H1 (cell line): ENCODE data around the gene FTHL17. TPM values are rescaled to one million over a fixed set of nuclear protein-coding genes. Genes with fewer than 3 reads are reported as not detected.

Experiments used
- CTCF ChIA-PET: fragments of 300-600 bp; sonication (Branson Sonifier 250); formaldehyde crosslinking; loops from one replicate; lab custom pipeline; 2021; ENCODE audit not compliant: partially characterized antibody; lab: Charles Lee
- POLR2A ChIA-PET: fragments of 300-600 bp; sonication (Branson Sonifier 250); formaldehyde crosslinking; loops from one replicate; lab custom pipeline; 2021; ENCODE audit warnings: inconsistent platforms; ENCODE audit not compliant: partially characterized antibody; lab: Charles Lee
- DNase-seq, 2 experiments: peaks; one replicate each; pipeline versions ENCODE4 v3.0.0 to v3.0.0-alpha.2; 2010 to 2022; ENCODE audit warnings: low spot score in 2 of 2, low read depth in 1 of 2, mixed read lengths in 1 of 2
- FAIRE-seq: peaks from 2 replicates; lab custom pipeline; 2011; peaks lifted over from hg19 to GRCh38; lab: Jason Lieb, UNC
- H2AFZ ChIP-seq: 2 replicates; pipeline ENCODE4 v1.8.1; 2012; ENCODE audit warnings: low read length, inconsistent platforms
- H2AK5ac ChIP-seq: 2 replicates; pipeline ENCODE4 v1.6.1; 2013; ENCODE audit warnings: low read depth, low read length
- H2BK120ac ChIP-seq: replicated peaks from 2 replicates; pipeline ENCODE3; 2013; ENCODE audit warnings: low read depth, low read length, inconsistent platforms
- H2BK12ac ChIP-seq: 2 replicates; pipeline ENCODE4 v1.6.1; 2013; ENCODE audit warnings: low read depth, low read length
- H2BK15ac ChIP-seq: 2 replicates; pipeline ENCODE4 v1.6.1; 2013; ENCODE audit warnings: low read length
- H2BK20ac ChIP-seq: 2 replicates; pipeline ENCODE4 v1.6.1; 2013; ENCODE audit warnings: low read length
- H2BK5ac ChIP-seq: 2 replicates; pipeline ENCODE4 v1.6.1; 2013; ENCODE audit warnings: low read depth, low read length
- H3K14ac ChIP-seq: 2 replicates; pipeline ENCODE4 v1.6.1; 2013; ENCODE audit warnings: inconsistent platforms; ENCODE audit not compliant: insufficient read length
- H3K18ac ChIP-seq: 2 replicates; pipeline ENCODE4 v1.6.1; 2013; ENCODE audit warnings: low read length; ENCODE audit errors: extremely low read depth
- H3K23ac ChIP-seq: 2 replicates; pipeline ENCODE4 v1.6.1; 2013; ENCODE audit warnings: inconsistent platforms; ENCODE audit not compliant: insufficient read length
- H3K23me2 ChIP-seq: 2 replicates; pipeline ENCODE4 v1.6.1; 2013; ENCODE audit warnings: low read depth, low read length
- H3K27ac ChIP-seq: 2 replicates; pipeline ENCODE4 v1.6.1; 2011; ENCODE audit warnings: low read depth, low read length, inconsistent platforms
- H3K27me3 ChIP-seq, 4 experiments: replicated peaks in 1 of 4; 1 replicate in 1 of 4; 2 replicates in 3 of 4; pipeline versions ENCODE4 v1.6.1 to v1.8.1; 2011 to 2013; ENCODE audit warnings: low read length in 3 of 4, mild to moderate bottlenecking in 3 of 4, inconsistent platforms in 2 of 4, mixed read lengths in 2 of 4, moderate library complexity in 1 of 4; ENCODE audit not compliant: control insufficient read depth in 3 of 4, insufficient read depth in 3 of 4; ENCODE audit errors: extremely low read depth in 1 of 4
- H3K36me3 ChIP-seq, 4 experiments: 2 replicates each; pipeline versions ENCODE4 v1.6.1 to v1.8.1; 2011 to 2013; ENCODE audit warnings: mild to moderate bottlenecking in 4 of 4, low read length in 3 of 4, moderate library complexity in 2 of 4, control low read depth in 1 of 4, inconsistent platforms in 1 of 4; ENCODE audit not compliant: insufficient read depth in 4 of 4, control insufficient read depth in 2 of 4
- H3K4ac ChIP-seq: replicated peaks from 2 replicates; pipeline ENCODE3; 2013; ENCODE audit warnings: low read length, low read depth, mixed read lengths, inconsistent platforms; ENCODE audit not compliant: insufficient read length
- H3K4me1 ChIP-seq, 4 experiments: replicated peaks in 1 of 4; 1 replicate in 1 of 4; 2 replicates in 3 of 4; pipeline versions ENCODE4 v1.6.1 to v1.8.1; 2011 to 2013; ENCODE audit warnings: low read length in 3 of 4, inconsistent platforms in 2 of 4, mixed read lengths in 1 of 4; ENCODE audit not compliant: insufficient read depth in 4 of 4, control insufficient read depth in 3 of 4
- H3K4me2 ChIP-seq, 2 experiments: 2 replicates each; pipeline versions ENCODE4 v1.6.1 to v1.8.1; 2011 to 2013; ENCODE audit warnings: low read depth in 2 of 2, low read length in 2 of 2, control low read depth in 1 of 2, inconsistent platforms in 1 of 2, mild to moderate bottlenecking in 1 of 2; ENCODE audit not compliant: insufficient read depth in 1 of 2
- H3K4me3 ChIP-seq, 4 experiments: fragments of 200-600, 300-600 bp in 1 of 4; sonication (generic), shearing (Covaris generic), sonication (Bioruptor Twin) in 1 of 4; 2 replicates each; pipeline versions ENCODE4 v1.5.1 to v1.8.1; 2011 to 2016; ENCODE audit warnings: low read length in 4 of 4, low read depth in 3 of 4, control low read depth in 2 of 4, inconsistent platforms in 2 of 4, mild to moderate bottlenecking in 2 of 4, mixed read lengths in 1 of 4, moderate library complexity in 1 of 4; ENCODE audit not compliant: insufficient read depth in 2 of 4; ENCODE audit errors: extremely low read depth in 1 of 4
- H3K56ac ChIP-seq: replicated peaks from 2 replicates; pipeline ENCODE3; 2013; ENCODE audit warnings: low read depth, mild to moderate bottlenecking, mixed read lengths, low read length, inconsistent platforms; ENCODE audit not compliant: insufficient read length
- H3K79me1 ChIP-seq: 2 replicates; pipeline ENCODE4 v1.6.1; 2013; ENCODE audit warnings: low read depth, low read length, control low read depth
- H3K79me2 ChIP-seq, 2 experiments: 2 replicates each; pipeline versions ENCODE4 v1.6.1 to v1.8.1; 2012 to 2013; ENCODE audit warnings: low read length in 2 of 2, mild to moderate bottlenecking in 2 of 2, inconsistent platforms in 1 of 2; ENCODE audit not compliant: insufficient read depth in 2 of 2, control insufficient read depth in 1 of 2
- H3K9ac ChIP-seq, 4 experiments: replicated peaks in 1 of 4; 1 replicate in 1 of 4; 2 replicates in 3 of 4; pipeline versions ENCODE4 v1.6.1 to v1.8.1; 2011 to 2013; ENCODE audit warnings: low read depth in 3 of 4, low read length in 3 of 4, control low read depth in 2 of 4, mild to moderate bottlenecking in 2 of 4, moderate library complexity in 2 of 4, inconsistent platforms in 1 of 4; ENCODE audit errors: extremely low read depth in 1 of 4
- H3K9me3 ChIP-seq, 2 experiments: 2 replicates each; pipeline versions ENCODE4 v1.6.1 to v1.8.1; 2012 to 2013; ENCODE audit warnings: mild to moderate bottlenecking in 2 of 2, moderate library complexity in 2 of 2, control low read depth in 1 of 2, inconsistent platforms in 1 of 2, low read depth in 1 of 2, low read length in 1 of 2, mixed read lengths in 1 of 2; ENCODE audit not compliant: insufficient read depth in 2 of 2
- H4K20me1 ChIP-seq, 2 experiments: replicated peaks in 1 of 2; 2 replicates each; pipeline versions ENCODE3 to v1.8.1; 2011 to 2013; ENCODE audit warnings: inconsistent platforms in 2 of 2, low read length in 2 of 2, mild to moderate bottlenecking in 1 of 2; ENCODE audit not compliant: insufficient read depth in 2 of 2, control insufficient read depth in 1 of 2
- H4K5ac ChIP-seq: 2 replicates; pipeline ENCODE4 v1.6.1; 2013; ENCODE audit warnings: low read length, low read depth, mixed read lengths, inconsistent platforms; ENCODE audit not compliant: insufficient read length
- H4K8ac ChIP-seq: 2 replicates; pipeline ENCODE4 v1.8.0; 2013; ENCODE audit warnings: mild to moderate bottlenecking, moderate library complexity, low read length, inconsistent platforms; ENCODE audit not compliant: insufficient read depth; ENCODE audit errors: extremely low read depth
- H4K91ac ChIP-seq: replicated peaks from 2 replicates; pipeline ENCODE3; 2013; ENCODE audit warnings: low read length, mixed read lengths, inconsistent platforms; ENCODE audit not compliant: insufficient read length
- NRF1 ChIP-seq: IDR thresholded peaks from 2 replicates; pipeline ENCODE4 v1.6.1; 2011; ENCODE audit warnings: mild to moderate bottlenecking, low read depth, low read length, improper control_type of control experiment
- POU5F1 ChIP-seq: IDR thresholded peaks from 2 replicates; pipeline ENCODE4 v1.6.1; 2011; ENCODE audit warnings: low read depth, mild to moderate bottlenecking, low read length, moderate library complexity
- SIN3A ChIP-seq, 2 experiments: IDR thresholded peaks in 1 of 2; conservative IDR thresholded peaks in 1 of 2; 2 replicates each; pipeline ENCODE4 v1.6.1; 2011 to 2012; ENCODE audit warnings: low read length in 2 of 2, improper control_type of control experiment in 1 of 2, low read depth in 1 of 2, mild to moderate bottlenecking in 1 of 2
- WGBS, 2 experiments: shearing (Covaris generic) in 1 of 2; methylation state at CpG; one replicate each; pipeline versions ENCODE4 v1.1.6 to v1.1.7; 2013 to 2015; ENCODE audit warnings: low lambda C conversion rate in 2 of 2, mixed read lengths in 2 of 2, inconsistent platforms in 1 of 2, low coverage in 1 of 2, missing lambda C conversion rate in 1 of 2; ENCODE audit not compliant: insufficient replicate concordance in 2 of 2, insufficient coverage in 1 of 2, insufficient read length in 1 of 2; ENCODE audit errors: extremely low coverage in 1 of 2, missing lambda C conversion rate in 1 of 2; 5-methylcytosine and 5-hydroxymethylcytosine counted together
- polyA plus RNA-seq, 7 experiments: library from polyadenylated mRNA; depleted of rRNA in 3 of 7; stranded (reverse) in 5 of 7; unstranded in 2 of 7; fragments of >200 nt in 5 of 7; fragments of 200-250 nt in 2 of 7; gene quantifications; 1 replicate in 5 of 7; 2 replicates in 1 of 7; 4 replicates in 1 of 7; pipeline versions ENCODE4 v1.2.1 to v1.2.3, GENCODE V29; 2011 to 2013; ENCODE audit warnings: missing spikeins in 2 of 7, mixed read lengths in 2 of 7
- total RNA-seq: library from RNA; stranded (reverse); fragmentation: NEBNext Ultra II Directional; extraction: Animal tissue kit (Norgen Biotek cat#: 25700); gene quantifications from 2 replicates; pipeline ENCODE4 v1.2.1, GENCODE V29; 2021

Gene FTHL17
- total and polyA plus RNA-seq, 2 of the 8 experiments (the other 6 are each of a cell fraction or from before 2014, with no cell fraction given): not detected

GRCh38 chrX:31114858-31115257 is 43.0 kb upstream of the FTHL17 start:
- Histone ChIP-seq H3K4me3 (no peak overlapping the region), H2BK120ac (no peak overlapping the region), H3K4me1 (no peaks in the 10 kb centered on the region), H3K4me2 (no peak overlapping the region), H2BK15ac (no peak overlapping the region), H2AFZ (no peak overlapping the region), H4K5ac (no peak overlapping the region), H3K23me2 (no peaks in the 10 kb centered on the region), H3K23ac (no peak overlapping the region), H3K79me2 (no peaks in the 10 kb centered on the region), H3K27me3 (no peaks in the 10 kb centered on the region), H4K8ac (no peak overlapping the region), H3K36me3 (no peaks in the 10 kb centered on the region), H2AK5ac (no peak overlapping the region), H3K79me1 (no peaks in the 10 kb centered on the region), H2BK5ac (no peak overlapping the region), H3K9ac (no peak overlapping the region), H3K14ac (no peak overlapping the region), H3K4ac (no peak overlapping the region), H2BK20ac (no peak overlapping the region), H3K18ac (no peak overlapping the region), H3K56ac (no peak overlapping the region), H2BK12ac (no peak overlapping the region), H3K9me3 (no peaks in the 10 kb centered on the region), H4K20me1 (no peaks in the 10 kb centered on the region), H4K91ac (no peak overlapping the region), H3K27ac (no peak overlapping the region)
- CTCF ChIA-PET: no interaction called here
- DNase-seq (no peak), FAIRE-seq (no peak)
- TF ChIP-seq POU5F1: no peak
- TF ChIP-seq NRF1: no peak
- no peak for TF ChIP-seq SIN3A (conservative IDR thresholded peaks at IDR 0.05 in 1 of 2, IDR thresholded peaks at IDR 0.05 in 1 of 2; ENCODE audit: low read depth in 1 of 2, low read length in 2 of 2)
- POLR2A ChIA-PET: no interaction called here
- 88% methylated on average over 1 of the region's 2 CpGs; no CpG with 5 or more reads in 1 of the 2 experiments for WGBS, 2 experiments
